MCF 10A (cell line): ENCODE results near the gene RSPH10B. TPM values are rescaled to one million over a fixed set of nuclear protein-coding genes. Genes with fewer than 3 reads are reported as not detected.
"Not testable (repeated sequence)": the region's sequence is repeated elsewhere in the genome, so short reads cannot be mapped to it uniquely, and the experiment has no call there.

Experiments
- BruUV-seq: library from RNA; stranded (reverse); fragments of 400-500 nt; replicated peaks from 2 replicates; lab custom pipeline; 2021; lab: Mats Ljungman, UMichigan
- CTCF ChIA-PET: fragments of 300-600 bp; sonication (Branson Sonifier 250); formaldehyde crosslinking; extraction: SDS; loops from one replicate; lab custom pipeline; 2021; ENCODE audit warnings: antibody characterized with exemption, inconsistent platforms; lab: Yijun Ruan, JAX
- POLR2A ChIA-PET: fragments of 300-600, 350-650 bp; sonication (Branson Sonifier 250); formaldehyde crosslinking; extraction: SDS; loops from one replicate; lab custom pipeline; 2020; ENCODE audit warnings: antibody characterized with exemption, inconsistent platforms; lab: Yijun Ruan, JAX
- DNase-seq: peaks from one replicate; pipeline ENCODE4 v3.0.0-alpha.2; 2018; ENCODE audit not compliant: unreplicated experiment
- H3K27ac Mint-ChIP-seq: one replicate; pipeline ENCODE4 v1.8.0; 2022; ENCODE audit warnings: mild to moderate bottlenecking, low read depth, mixed read lengths; ENCODE audit not compliant: unreplicated experiment
- H3K27me3 Mint-ChIP-seq: one replicate; pipeline ENCODE4 v1.8.0; 2022; ENCODE audit warnings: mixed read lengths; ENCODE audit not compliant: insufficient read depth, unreplicated experiment
- H3K36me3 Mint-ChIP-seq: one replicate; pipeline ENCODE4 v1.8.0; 2022; ENCODE audit warnings: mild to moderate bottlenecking, moderate library complexity, mixed read lengths; ENCODE audit not compliant: insufficient read depth, unreplicated experiment
- H3K4me1 Mint-ChIP-seq: one replicate; pipeline ENCODE4 v1.8.0; 2022; ENCODE audit warnings: mixed read lengths; ENCODE audit not compliant: insufficient read depth, unreplicated experiment
- H3K4me3 Mint-ChIP-seq: one replicate; pipeline ENCODE4 v1.8.0; 2022; ENCODE audit warnings: mild to moderate bottlenecking, moderate library complexity, mixed read lengths; ENCODE audit not compliant: unreplicated experiment
- H3K9me3 Mint-ChIP-seq: one replicate; pipeline ENCODE4 v1.8.0; 2022; ENCODE audit warnings: mixed read lengths; ENCODE audit not compliant: unreplicated experiment
- CTCF ChIP-seq: fragments of 200-600 bp; IDR thresholded peaks from one replicate; pipeline ENCODE4 v1.8.0; 2022; ENCODE audit warnings: antibody characterized with exemption, mild to moderate bottlenecking; ENCODE audit not compliant: unreplicated experiment
- intact Hi-C: fragments of 100-400 bp; cut with micrococcal nuclease; formaldehyde crosslinking; loops from 2 replicates; pipeline ENCODE4 v1.14.1; 2022
- total RNA-seq: library from RNA; stranded (reverse); gene quantifications from 2 replicates; pipeline ENCODE4 v1.2.3, GENCODE V29; 2022

The RSPH10B gene
- total RNA-seq, 1 experiment from 2014 or later: 0.84 TPM

- no peak for DNase-seq
- Mint-ChIP-seq H3K4me3 (peak overlapping the region; percentile 83), H3K27me3 (no peaks in the 10 kb centered on the region), H3K36me3 (peaks cover 39% of the 10 kb centered on the region), H3K27ac (no peak overlapping the region), H3K9me3 (no peaks in the 10 kb centered on the region), H3K4me1 (peaks cover 45% of the 10 kb centered on the region)
- intact Hi-C loops: no loop called here
- POLR2A ChIA-PET: interaction anchor here (0.6 to 1.3 kb wide), 2 partner anchors 13 to 81 kb away, joined by 3 to 7 read pairs; no protein-coding TSS in a partner anchor
- CTCF ChIA-PET: no interaction called here
- no peak for TF ChIP-seq CTCF
- no TSS peak for BruUV-seq
Observed at GRCh38 chr7:6011541-6011940, 41.1 kb upstream of the RSPH10B start.

- Mint-ChIP-seq H3K4me3 (peak overlapping the region; percentile 83), H3K36me3 (peaks cover 27% of the 10 kb centered on the region), H3K27ac (peak overlapping the region; percentile 88), H3K4me1 (peaks cover 39% of the 10 kb centered on the region)
- BruUV-seq, H3K27me3 Mint-ChIP-seq, DNase-seq, CTCF ChIA-PET, intact Hi-C loops, H3K9me3 Mint-ChIP-seq: not testable (repeated sequence)
- POLR2A ChIA-PET: interaction anchor here (1.0 to 1.2 kb wide), 2 partner anchors 73 to 96 kb away, joined by 3 to 8 read pairs; no protein-coding TSS in a partner anchor
Observed at GRCh38 chr7:6010370-6010769, 39.9 kb upstream of the RSPH10B start.

- H3K4me1 Mint-ChIP-seq: peaks cover 33% of the 10 kb centered on the region
- intact Hi-C loops: no loop called here
- peaks cover 31% of the 10 kb centered on the region for H3K36me3 Mint-ChIP-seq
- no peaks in the 10 kb centered on the region for H3K9me3 Mint-ChIP-seq
- BruUV-seq: TSS peak; percentile 63
- POLR2A ChIA-PET: interaction anchor here (0.6 to 4.7 kb wide), 12 partner anchors 11 to 439 kb away, joined by 3 to 38 read pairs (median 4); partner anchors contain the start of gene DAGLB
- H3K27me3 Mint-ChIP-seq: no peaks in the 10 kb centered on the region
- CTCF ChIA-PET: interaction anchor here (0.6 to 2.5 kb wide), 4 partner anchors 8 to 98 kb away, joined by 3 to 9 read pairs (median 4); no protein-coding TSS in a partner anchor
- peak; percentile 99 for DNase-seq
- H3K27ac Mint-ChIP-seq: peak within 1 kb of the TSS; percentile 88
- no peak for TF ChIP-seq CTCF
- peak within 1 kb of the TSS; percentile 83 for H3K4me3 Mint-ChIP-seq
Observed at GRCh38 chr7:6008668-6009611, 38.5 kb upstream of the RSPH10B start, which contains the start of the genes AIMP2 and PMS2. Gene AIMP2, plus strand, starts transcription at chr7:6009272. Its CDS starts 92 bp downstream, at chr7:6009364. Gene PMS2, minus strand, starts transcription at chr7:6009049. Its CDS starts 30 bp downstream, at chr7:6009019.

- Mint-ChIP-seq H3K4me1 (peaks cover 32% of the 10 kb centered on the region), H3K27ac (peak overlapping the region; percentile 88), H3K4me3 (peak overlapping the region; percentile 83), H3K36me3 (peaks cover 38% of the 10 kb centered on the region)
- ChIA-PET CTCF (interaction anchor here (0.6 to 2.5 kb wide), 4 partner anchors 9 to 99 kb away, joined by 3 to 9 read pairs (median 4); no protein-coding TSS in a partner anchor), POLR2A (interaction anchor here (0.6 to 4.7 kb wide), 9 partner anchors 12 to 440 kb away, joined by 3 to 38 read pairs (median 4); partner anchors contain the start of gene DAGLB)
- DNase-seq, BruUV-seq, H3K9me3 Mint-ChIP-seq, H3K27me3 Mint-ChIP-seq, intact Hi-C loops: not testable (repeated sequence)
Observed at GRCh38 chr7:6007835-6008590, 37.5 kb upstream of the RSPH10B start.
